ENCODE data around the gene TRIM74.
"Not testable (repeated sequence)": the region's sequence is repeated elsewhere in the genome, so short reads cannot be mapped to it uniquely, and the experiment has no call there.

DNA sequence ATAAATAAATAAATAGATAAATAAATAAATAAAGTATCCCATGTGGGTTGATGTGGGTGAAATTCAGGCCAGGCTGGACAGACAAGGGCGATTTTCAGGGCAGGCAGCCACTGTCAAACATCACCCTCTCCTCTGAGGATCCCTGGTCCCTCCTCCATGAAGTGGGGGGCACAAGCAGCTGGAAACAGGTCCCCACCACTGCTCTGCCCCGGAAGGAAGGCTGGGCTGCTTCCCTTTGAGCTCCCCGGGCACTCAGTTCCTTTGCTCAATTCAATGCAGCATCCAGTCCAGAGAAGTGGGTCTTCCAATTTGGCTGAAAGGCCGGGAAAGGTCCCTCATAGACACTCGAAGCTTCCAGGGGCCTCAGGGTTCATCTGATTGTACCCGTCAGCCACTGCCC is 11.1 kb upstream of the TRIM74 start:
- not testable (repeated sequence) for TF ChIP-seq CSRNP3 (CRISPR knock-in tag; IDR thresholded peaks at IDR 0.05); SNAI2 (CRISPR knock-in tag; IDR thresholded peaks at IDR 0.05); CSDC2 (CRISPR knock-in tag; IDR thresholded peaks at IDR 0.05); PATZ1 (CRISPR knock-in tag; IDR thresholded peaks at IDR 0.05; ENCODE audit: borderline replicate concordance); GLIS3 (CRISPR knock-in tag; IDR thresholded peaks at IDR 0.05); TSHZ2 (CRISPR knock-in tag; IDR thresholded peaks at IDR 0.05); ARNTL (CRISPR knock-in tag; IDR thresholded peaks at IDR 0.05; ENCODE audit: borderline replicate concordance, low read depth); ZNF8 (CRISPR knock-in tag; IDR thresholded peaks at IDR 0.05); ZNF70 (CRISPR knock-in tag; IDR thresholded peaks at IDR 0.05); CREB5 (CRISPR knock-in tag; IDR thresholded peaks at IDR 0.05; ENCODE audit: low read depth); ZFP30 (CRISPR knock-in tag; IDR thresholded peaks at IDR 0.05); RARB (CRISPR knock-in tag; IDR thresholded peaks at IDR 0.05)
